ENCODE data around the gene FERD3L. TPM values are rescaled to one million over a fixed set of nuclear protein-coding genes. Genes with fewer than 3 reads are reported as not detected.
"Not testable (repeated sequence)": the region's sequence is repeated elsewhere in the genome, so short reads cannot be mapped to it uniquely, and the experiment has no call there.

The FERD3L gene, protein sequence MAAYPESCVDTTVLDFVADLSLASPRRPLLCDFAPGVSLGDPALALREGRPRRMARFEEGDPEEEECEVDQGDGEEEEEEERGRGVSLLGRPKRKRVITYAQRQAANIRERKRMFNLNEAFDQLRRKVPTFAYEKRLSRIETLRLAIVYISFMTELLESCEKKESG
- total RNA-seq (ENCODE audit: unreplicated experiment), result not detected
- long read RNA-seq, result 0 reads

DNA sequence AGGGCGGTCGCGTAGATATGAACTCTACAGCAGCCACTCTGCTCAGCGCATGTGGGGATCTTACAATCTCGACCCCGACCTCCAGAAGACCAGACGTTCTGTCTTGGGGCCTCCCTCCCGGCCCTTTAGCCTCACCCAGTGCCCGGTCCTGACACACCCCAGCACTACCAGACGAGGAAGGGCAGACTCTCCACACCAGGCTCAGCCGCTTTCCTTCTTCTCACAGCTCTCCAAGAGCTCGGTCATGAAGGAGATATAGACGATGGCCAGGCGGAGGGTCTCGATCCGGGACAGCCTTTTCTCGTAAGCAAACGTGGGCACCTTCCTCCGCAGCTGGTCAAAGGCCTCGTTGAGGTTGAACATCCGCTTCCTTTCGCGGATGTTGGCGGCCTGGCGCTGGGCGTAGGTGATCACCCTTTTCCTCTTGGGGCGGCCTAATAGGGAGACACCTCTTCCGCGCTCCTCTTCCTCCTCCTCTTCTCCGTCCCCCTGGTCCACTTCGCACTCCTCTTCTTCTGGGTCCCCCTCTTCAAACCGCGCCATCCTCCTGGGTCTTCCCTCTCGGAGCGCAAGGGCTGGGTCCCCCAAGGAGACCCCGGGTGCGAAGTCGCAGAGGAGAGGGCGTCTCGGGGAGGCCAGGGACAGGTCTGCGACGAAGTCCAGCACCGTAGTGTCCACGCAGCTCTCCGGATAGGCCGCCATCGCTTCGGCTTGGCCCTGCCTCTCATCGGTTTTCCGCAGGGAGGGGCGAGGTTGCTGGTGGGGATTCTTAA lies at the start of gene FERD3L:
FERD3L (minus strand) TSS at position 761 of the 773 bp plus-strand sequence; CDS start at position 702, 59 bp downstream.
- no peaks in the 10 kb centered on the region for H3K9me3 Mint-ChIP-seq (ENCODE audit: unreplicated experiment)
- peak; percentile 14 for DNase-seq (ENCODE audit: low spot score)

DNA sequence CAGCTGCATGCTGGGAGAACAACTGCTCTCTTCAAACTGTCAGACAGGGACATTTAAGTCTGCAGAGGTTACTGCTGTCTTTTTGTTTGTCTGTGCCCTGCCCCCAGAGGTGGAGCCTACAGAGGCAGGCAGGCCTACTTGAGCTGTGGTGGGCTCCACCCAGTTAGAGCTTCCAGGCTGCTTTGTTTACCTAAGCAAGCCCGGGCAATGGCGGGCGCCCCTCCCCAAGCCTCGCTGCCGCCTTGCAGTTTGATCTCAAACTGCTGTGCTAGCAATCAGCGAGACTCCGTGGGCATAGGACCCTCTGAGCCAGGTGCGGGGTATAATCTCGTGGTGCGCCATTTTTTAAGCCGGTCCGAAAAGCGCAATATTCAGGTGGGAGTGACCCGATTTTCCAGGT lies 49.2 kb upstream of the FERD3L start:
- not testable (repeated sequence) for H3K9me3 Mint-ChIP-seq (ENCODE audit: unreplicated experiment); DNase-seq (ENCODE audit: low spot score); H3K27me3 Mint-ChIP-seq (ENCODE audit: unreplicated experiment); H3K4me1 Mint-ChIP-seq (ENCODE audit: unreplicated experiment); H3K36me3 Mint-ChIP-seq (ENCODE audit: low read depth, unreplicated experiment); H3K27ac Mint-ChIP-seq (ENCODE audit: unreplicated experiment)
- peak overlapping the region; percentile 92 for H3K4me3 Mint-ChIP-seq (ENCODE audit: unreplicated experiment)

More for the DNA sequence above, at the start of gene FERD3L:
- Mint-ChIP-seq H3K27me3 (ENCODE audit: unreplicated experiment) (peaks cover 11% of the 10 kb centered on the region), H3K4me1 (ENCODE audit: unreplicated experiment) (peaks cover 17% of the 10 kb centered on the region), H3K4me3 (ENCODE audit: unreplicated experiment) (peak within 1 kb of the TSS; percentile 93), H3K36me3 (ENCODE audit: low read depth, unreplicated experiment) (no peaks in the 10 kb centered on the region), H3K27ac (ENCODE audit: unreplicated experiment) (peak within 1 kb of the TSS; percentile 57)
- TF ChIP-seq, protein P1, sequence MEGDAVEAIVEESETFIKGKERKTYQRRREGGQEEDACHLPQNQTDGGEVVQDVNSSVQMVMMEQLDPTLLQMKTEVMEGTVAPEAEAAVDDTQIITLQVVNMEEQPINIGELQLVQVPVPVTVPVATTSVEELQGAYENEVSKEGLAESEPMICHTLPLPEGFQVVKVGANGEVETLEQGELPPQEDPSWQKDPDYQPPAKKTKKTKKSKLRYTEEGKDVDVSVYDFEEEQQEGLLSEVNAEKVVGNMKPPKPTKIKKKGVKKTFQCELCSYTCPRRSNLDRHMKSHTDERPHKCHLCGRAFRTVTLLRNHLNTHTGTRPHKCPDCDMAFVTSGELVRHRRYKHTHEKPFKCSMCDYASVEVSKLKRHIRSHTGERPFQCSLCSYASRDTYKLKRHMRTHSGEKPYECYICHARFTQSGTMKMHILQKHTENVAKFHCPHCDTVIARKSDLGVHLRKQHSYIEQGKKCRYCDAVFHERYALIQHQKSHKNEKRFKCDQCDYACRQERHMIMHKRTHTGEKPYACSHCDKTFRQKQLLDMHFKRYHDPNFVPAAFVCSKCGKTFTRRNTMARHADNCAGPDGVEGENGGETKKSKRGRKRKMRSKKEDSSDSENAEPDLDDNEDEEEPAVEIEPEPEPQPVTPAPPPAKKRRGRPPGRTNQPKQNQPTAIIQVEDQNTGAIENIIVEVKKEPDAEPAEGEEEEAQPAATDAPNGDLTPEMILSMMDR (IDR thresholded peaks at IDR 0.05; ENCODE audit: unreplicated experiment), result no peak

DNA sequence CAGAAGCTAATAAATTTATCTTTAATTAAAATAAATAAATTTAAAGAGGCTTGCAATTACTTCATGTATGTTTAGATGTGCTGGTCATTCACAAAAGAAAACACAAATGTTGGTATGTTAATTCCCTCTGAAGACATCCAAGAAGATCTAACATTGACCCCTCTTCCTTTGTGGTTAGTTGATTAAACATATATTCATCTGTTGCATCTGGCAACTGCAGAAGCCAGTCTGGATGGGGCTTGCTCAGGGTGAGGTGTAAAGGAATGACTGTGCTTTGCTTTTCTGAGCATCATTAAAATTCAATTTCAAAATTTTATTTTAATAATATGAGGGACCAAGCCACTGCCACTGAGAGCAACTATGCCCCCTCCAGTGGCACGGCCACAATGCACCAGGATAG lies 36.4 kb upstream of the FERD3L start:
- TF ChIP-seq, protein P1 (IDR thresholded peaks at IDR 0.05; ENCODE audit: unreplicated experiment), result no peak
- H3K27ac Mint-ChIP-seq (ENCODE audit: unreplicated experiment), result no peak overlapping the region

DNA sequence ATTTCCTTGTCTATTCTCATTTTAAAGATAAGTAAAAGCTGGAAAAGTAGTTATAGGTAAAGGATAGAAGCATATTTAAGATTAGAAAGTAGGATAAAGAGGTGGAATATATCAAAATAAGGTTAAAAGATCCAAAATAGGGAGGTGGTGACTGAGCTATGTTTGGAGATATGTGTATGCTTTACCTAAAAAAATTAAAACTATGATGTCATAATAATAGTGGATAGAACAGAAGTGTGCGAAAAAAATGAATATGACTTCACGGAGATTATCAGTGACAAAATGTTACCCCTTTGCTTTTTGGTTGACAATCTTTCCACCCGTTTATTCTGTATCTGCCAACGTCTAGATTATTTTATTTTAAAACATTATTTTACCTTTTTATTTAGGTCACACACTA lies 33.4 kb upstream of the FERD3L start:
- TF ChIP-seq, protein P1 (IDR thresholded peaks at IDR 0.05; ENCODE audit: unreplicated experiment), result no peak
- DNase-seq (ENCODE audit: low spot score), result no peak
- H3K4me3 Mint-ChIP-seq (ENCODE audit: unreplicated experiment), result no peak overlapping the region
- H3K36me3 Mint-ChIP-seq (ENCODE audit: low read depth, unreplicated experiment), result peaks cover 7% of the 10 kb centered on the region
- no peak overlapping the region for H3K27ac Mint-ChIP-seq (ENCODE audit: unreplicated experiment)
- H3K27me3 Mint-ChIP-seq (ENCODE audit: unreplicated experiment), result no peaks in the 10 kb centered on the region
- no peaks in the 10 kb centered on the region for H3K9me3 Mint-ChIP-seq (ENCODE audit: unreplicated experiment)
- no peaks in the 10 kb centered on the region for H3K4me1 Mint-ChIP-seq (ENCODE audit: unreplicated experiment)

More for the DNA sequence above, 36.4 kb upstream of the FERD3L start:
- DNase-seq (ENCODE audit: low spot score), result no peak
- Mint-ChIP-seq H3K27me3 (ENCODE audit: unreplicated experiment) (no peaks in the 10 kb centered on the region), H3K9me3 (ENCODE audit: unreplicated experiment) (no peaks in the 10 kb centered on the region), H3K4me3 (ENCODE audit: unreplicated experiment) (no peak overlapping the region), H3K36me3 (ENCODE audit: low read depth, unreplicated experiment) (peaks cover 7% of the 10 kb centered on the region), H3K4me1 (ENCODE audit: unreplicated experiment) (no peaks in the 10 kb centered on the region)

DNA sequence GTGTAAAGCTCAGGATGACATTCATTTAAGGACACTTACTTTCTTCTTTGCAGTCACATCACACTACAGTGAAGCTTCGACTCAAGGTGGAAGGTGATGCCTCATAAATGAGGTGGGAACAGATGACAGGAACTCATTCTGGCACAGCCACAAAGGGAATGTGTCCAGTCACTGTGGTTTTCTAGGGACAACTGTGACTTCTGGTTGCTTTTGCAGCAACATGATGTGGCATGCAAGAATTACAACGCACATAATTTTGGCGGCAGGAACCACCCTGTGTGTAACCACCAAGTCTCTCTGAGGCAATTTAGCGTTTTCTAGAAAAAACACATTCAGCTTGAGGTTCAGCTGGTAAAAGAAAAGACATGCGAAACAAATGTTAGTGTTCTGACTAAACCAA lies 32.0 kb upstream of the FERD3L start:
- peaks cover 3% of the 10 kb centered on the region for H3K36me3 Mint-ChIP-seq (ENCODE audit: low read depth, unreplicated experiment)
- H3K27me3 Mint-ChIP-seq (ENCODE audit: unreplicated experiment), result no peaks in the 10 kb centered on the region
- H3K4me3 Mint-ChIP-seq (ENCODE audit: unreplicated experiment), result no peak overlapping the region
- no peak overlapping the region for H3K27ac Mint-ChIP-seq (ENCODE audit: unreplicated experiment)
- TF ChIP-seq, protein P1 (IDR thresholded peaks at IDR 0.05; ENCODE audit: unreplicated experiment), result no peak
- no peaks in the 10 kb centered on the region for H3K9me3 Mint-ChIP-seq (ENCODE audit: unreplicated experiment)
- H3K4me1 Mint-ChIP-seq (ENCODE audit: unreplicated experiment), result peaks cover 3% of the 10 kb centered on the region
- DNase-seq (ENCODE audit: low spot score), result no peak

Measured in endothelial cell (in vitro differentiated cells).